ENCODE results near the gene TTLL4.
A peak's percentile ranks its signal among the peaks of the same experiment; 100 is the strongest.

Gene TTLL4

GRCh38 chr2:218694405-218695145, 16.1 kb upstream of the TTLL4 start:
- no peak for TF ChIP-seq ZNF274 (IDR thresholded peaks at IDR 0.05; ENCODE audit: low read depth, low read length)
- no peak overlapping the region for H3K4me3 ChIP-seq (ENCODE audit: low read length)

DNA sequence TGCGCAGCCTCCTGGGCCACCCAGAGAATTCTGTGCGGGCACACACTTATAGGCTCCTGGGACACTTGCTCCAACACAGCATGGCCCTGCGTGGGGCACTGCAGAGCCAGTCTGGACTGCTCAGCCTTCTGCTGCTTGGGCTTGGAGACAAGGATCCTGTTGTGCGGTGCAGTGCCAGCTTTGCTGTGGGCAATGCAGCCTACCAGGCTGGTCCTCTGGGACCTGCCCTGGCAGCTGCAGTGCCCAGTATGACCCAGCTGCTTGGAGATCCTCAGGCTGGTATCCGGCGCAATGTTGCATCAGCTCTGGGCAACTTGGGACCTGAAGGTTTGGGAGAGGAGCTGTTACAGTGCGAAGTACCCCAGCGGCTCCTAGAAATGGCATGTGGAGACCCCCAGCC, 11.8 kb upstream of the TTLL4 start:
- no peak for TF ChIP-seq ZNF274 (IDR thresholded peaks at IDR 0.05; ENCODE audit: low read depth, low read length)

DNA sequence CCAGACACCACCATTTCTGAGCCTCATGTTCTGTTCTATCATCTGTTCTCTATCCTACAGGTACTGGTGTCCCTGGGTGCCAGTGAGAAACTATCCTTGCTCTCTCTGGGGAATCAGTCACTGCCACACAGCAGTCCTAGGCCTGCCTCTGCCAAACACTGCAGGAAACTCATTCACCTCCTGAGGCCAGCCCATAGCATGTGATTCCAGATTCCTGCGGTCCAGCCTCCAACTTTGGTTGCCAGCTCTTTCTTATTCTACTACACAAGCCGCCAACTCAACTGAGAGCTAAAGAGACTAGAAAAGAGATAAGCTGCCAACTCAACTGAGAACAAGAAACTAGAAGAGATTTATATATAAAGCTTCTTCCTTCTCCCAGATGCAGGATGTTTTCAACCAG, 8.8 kb upstream of the TTLL4 start:
- H3K4me3 ChIP-seq (ENCODE audit: low read length): no peak overlapping the region
- no peak for TF ChIP-seq ZNF274 (IDR thresholded peaks at IDR 0.05; ENCODE audit: low read depth, low read length)

More for the DNA sequence above, 11.8 kb upstream of the TTLL4 start:
- H3K4me3 ChIP-seq (ENCODE audit: low read length): no peak overlapping the region

- TF ChIP-seq ZNF274 (IDR thresholded peaks at IDR 0.05; ENCODE audit: low read depth, low read length): no peak
- no peak overlapping the region for H3K4me3 ChIP-seq (ENCODE audit: low read length)
These were observed 7.3 kb upstream of the TTLL4 start for GRCh38 chr2:218703341-218703740.

DNA sequence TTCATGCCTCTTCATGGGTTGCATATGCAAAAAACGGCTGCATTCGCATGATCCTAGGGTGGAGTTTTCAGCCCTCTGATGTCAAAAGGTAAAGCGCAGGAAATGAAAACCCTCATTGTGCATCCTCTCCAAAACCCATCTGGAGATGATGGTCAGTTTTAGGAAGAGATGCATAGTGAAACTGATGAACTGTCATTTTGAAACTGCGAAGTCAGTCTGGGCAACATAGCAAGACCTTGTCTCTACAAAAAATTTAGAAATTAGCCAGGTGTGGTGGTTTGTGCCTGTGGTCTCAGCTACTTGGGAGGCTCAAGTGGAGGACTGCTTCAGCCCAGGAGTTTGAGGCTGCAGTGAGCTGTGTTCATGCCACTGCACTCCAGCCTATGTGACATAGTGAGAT, 2.5 kb upstream of the TTLL4 start:
- H3K4me3 ChIP-seq (ENCODE audit: low read length): no peak overlapping the region
- TF ChIP-seq ZNF274 (IDR thresholded peaks at IDR 0.05; ENCODE audit: low read depth, low read length): no peak

- H3K4me3 ChIP-seq (ENCODE audit: low read length): no peak overlapping the region
- TF ChIP-seq ZNF274 (IDR thresholded peaks at IDR 0.05; ENCODE audit: low read depth, low read length): no peak
These were observed 727 bp upstream of the TTLL4 start for GRCh38 chr2:218709908-218710307.

DNA sequence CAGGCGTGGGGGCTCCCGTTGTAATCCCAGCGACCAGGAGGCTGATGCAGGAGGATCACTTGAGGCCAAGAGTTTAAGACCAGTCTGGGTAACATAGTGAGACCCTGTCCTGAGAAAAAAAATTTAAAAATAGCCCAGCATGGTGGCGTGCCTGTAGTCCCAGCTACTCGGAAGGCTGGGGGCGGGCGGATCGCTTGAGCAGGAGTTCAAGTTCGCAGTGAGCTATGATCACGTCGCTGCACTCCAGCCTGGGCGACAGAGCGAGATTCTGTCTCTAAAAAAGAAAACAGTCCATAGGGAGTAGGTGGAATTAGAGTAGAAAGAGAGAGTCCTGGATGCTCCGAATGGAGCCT, 325 bp upstream of the TTLL4 start:
- no peak for TF ChIP-seq ZNF274 (IDR thresholded peaks at IDR 0.05; ENCODE audit: low read depth, low read length)
- no peak overlapping the region; the same call in 1 of the 2 replicates for H3K4me3 ChIP-seq (ENCODE audit: low read length)

DNA sequence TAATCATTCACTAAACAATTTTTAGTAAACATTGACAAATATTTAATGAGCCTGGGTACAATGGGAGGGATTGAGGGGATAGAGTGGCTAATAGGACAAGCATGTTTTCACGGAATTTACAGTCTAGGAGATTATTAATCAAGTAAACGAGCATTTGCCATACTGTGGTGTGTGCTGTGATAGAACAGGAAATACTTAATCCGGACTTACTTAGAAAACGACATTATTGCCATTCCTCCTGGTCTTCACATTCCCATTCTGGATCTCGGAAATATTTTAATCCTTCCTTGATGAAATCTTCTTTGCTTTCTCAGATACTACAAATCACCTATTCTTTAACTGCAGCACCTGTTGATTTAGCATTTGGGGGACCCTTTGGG, 905 bp downstream of the TTLL4 start:
- TF ChIP-seq ZNF274 (IDR thresholded peaks at IDR 0.05; ENCODE audit: low read depth, low read length): no peak
- peak overlapping the region; percentile 85 for H3K4me3 ChIP-seq (ENCODE audit: low read length)

DNA sequence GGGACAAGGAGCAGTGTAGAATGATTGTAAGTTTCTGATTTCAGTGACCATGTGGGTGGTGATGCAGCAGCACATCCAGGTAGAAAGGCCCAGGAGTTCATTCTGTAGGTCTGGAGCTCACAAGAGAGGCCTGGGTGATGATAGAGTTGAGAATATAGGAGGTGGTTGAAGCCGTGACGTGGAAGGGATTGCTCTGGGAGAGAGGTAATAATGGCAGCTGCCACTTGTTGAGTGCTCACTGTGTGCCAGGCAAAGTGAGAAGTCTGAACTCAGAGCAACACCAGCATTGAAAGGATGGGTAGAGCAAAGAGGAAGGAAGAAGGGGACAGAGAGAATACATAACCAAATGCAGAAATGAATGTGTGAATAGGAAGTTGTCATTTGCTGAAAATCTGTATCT, 3.3 kb downstream of the TTLL4 start:
- no peak overlapping the region for H3K4me3 ChIP-seq (ENCODE audit: low read length)
- no peak for TF ChIP-seq ZNF274 (IDR thresholded peaks at IDR 0.05; ENCODE audit: low read depth, low read length)

- H3K4me3 ChIP-seq (ENCODE audit: low read length): no peak overlapping the region
- TF ChIP-seq ZNF274 (IDR thresholded peaks at IDR 0.05; ENCODE audit: low read depth, low read length): no peak
These were observed 5.4 kb downstream of the TTLL4 start for GRCh38 chr2:218716070-218716469.

DNA sequence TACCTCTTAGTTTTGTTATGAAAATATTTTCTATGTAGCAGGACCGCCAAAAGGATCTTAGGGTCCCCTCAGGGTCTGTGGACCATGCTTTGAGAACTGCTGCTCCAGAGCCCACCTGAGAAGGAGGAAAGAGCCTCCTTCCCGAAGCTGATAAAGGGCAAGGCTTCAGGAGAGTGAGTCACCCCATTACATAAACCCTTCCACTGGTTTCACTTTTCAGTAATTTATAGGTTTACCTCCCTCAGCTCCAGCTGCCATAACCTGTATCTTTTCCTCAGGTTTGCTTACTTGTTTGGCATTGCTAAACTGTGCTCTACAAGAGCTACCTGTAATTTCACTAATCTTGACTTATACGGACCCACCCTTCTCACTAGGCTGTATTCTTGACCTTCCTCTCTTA, 6.6 kb downstream of the TTLL4 start:
- TF ChIP-seq ZNF274 (IDR thresholded peaks at IDR 0.05; ENCODE audit: low read depth, low read length): no peak
- no peak overlapping the region for H3K4me3 ChIP-seq (ENCODE audit: low read length)

DNA sequence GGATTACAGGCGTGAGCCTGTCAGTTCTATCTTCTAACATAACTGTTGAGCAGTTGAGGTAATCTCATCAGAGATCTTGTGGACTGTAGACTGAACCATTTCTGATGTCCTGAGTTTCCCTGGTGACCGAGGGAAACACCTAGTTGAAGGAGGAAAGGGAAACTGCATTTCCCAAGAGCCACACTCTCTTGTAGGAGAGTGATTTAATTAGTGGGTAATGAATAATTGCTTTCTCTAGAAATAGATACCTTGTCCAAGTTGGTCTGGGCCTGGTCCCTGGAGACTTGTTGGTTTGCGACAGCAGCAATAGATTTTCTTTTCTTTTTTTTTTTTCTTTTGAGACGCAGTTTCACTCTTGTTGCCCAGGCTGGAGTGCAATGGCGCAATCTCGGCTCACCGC, 7.4 kb downstream of the TTLL4 start:
- no peak overlapping the region for H3K4me3 ChIP-seq (ENCODE audit: low read length)
- no peak for TF ChIP-seq ZNF274 (IDR thresholded peaks at IDR 0.05; ENCODE audit: low read depth, low read length)

DNA sequence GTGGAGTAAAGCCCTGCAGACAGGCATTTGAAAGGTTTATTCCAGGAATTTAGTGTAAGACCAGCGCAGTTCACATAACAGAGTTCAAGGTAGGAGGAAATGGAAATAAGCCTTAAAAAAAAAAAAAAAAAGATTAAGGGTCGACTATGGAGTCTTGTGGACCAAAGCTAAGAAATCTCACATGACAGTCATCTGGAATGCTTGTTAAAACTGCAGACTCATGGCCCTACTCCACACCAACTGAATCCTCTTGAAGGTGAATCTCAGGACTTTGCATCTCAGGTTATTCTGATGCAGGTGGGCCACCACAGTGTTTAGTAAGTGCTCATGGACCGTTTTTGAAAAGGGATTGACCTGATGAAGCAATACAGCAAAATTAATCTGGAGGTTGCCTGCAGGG, 8.8 kb downstream of the TTLL4 start:
- TF ChIP-seq ZNF274 (IDR thresholded peaks at IDR 0.05; ENCODE audit: low read depth, low read length): no peak
- H3K4me3 ChIP-seq (ENCODE audit: low read length): no peak overlapping the region

GRCh38 chr2:218720048-218721041, 9.7 kb downstream of the TTLL4 start:
- no peak overlapping the region for H3K4me3 ChIP-seq (ENCODE audit: low read length)
- TF ChIP-seq ZNF274 (IDR thresholded peaks at IDR 0.05; ENCODE audit: low read depth, low read length): no peak

- no peak overlapping the region for H3K4me3 ChIP-seq (ENCODE audit: low read length)
- no peak for TF ChIP-seq ZNF274 (IDR thresholded peaks at IDR 0.05; ENCODE audit: low read depth, low read length)
These were observed 10.9 kb downstream of the TTLL4 start for GRCh38 chr2:218721488-218721887.
